AG09309 (cell line): Measurements from ENCODE around the gene SRCIN1.

Source experiments
- DNase-seq: peaks from one replicate; pipeline ENCODE4 v3.0.0-alpha.2; 2010; ENCODE audit warnings: low read depth
- H3K4me3 ChIP-seq: 2 replicates; pipeline ENCODE4 v1.5.1; 2011; ENCODE audit warnings: mild to moderate bottlenecking, low read depth, low read length, moderate library complexity; ENCODE audit not compliant: control insufficient read depth
- CTCF ChIP-seq: IDR thresholded peaks from 2 replicates; pipeline ENCODE4 v1.5.1; 2011; ENCODE audit warnings: mild to moderate bottlenecking, low read depth, low read length, inconsistent platforms; ENCODE audit not compliant: insufficient read depth, control insufficient read depth; ENCODE audit errors: missing control alignments

The SRCIN1 gene

GRCh38 chr17:38567350-38567749 lies 38.4 kb downstream of the SRCIN1 start:
- TF ChIP-seq CTCF: no peak

GRCh38 chr17:38566666-38567031 lies 39.1 kb downstream of the SRCIN1 start:
- H3K4me3 ChIP-seq: no peak overlapping the region
- DNase-seq: no peak
- no peak for TF ChIP-seq CTCF

More at GRCh38 chr17:38567350-38567749, 38.4 kb downstream of the SRCIN1 start:
- DNase-seq: no peak
- no peak overlapping the region for H3K4me3 ChIP-seq

GRCh38 chr17:38565853-38566665 lies 39.7 kb downstream of the SRCIN1 start:
- no peak for TF ChIP-seq CTCF
- no peak for DNase-seq
- no peak overlapping the region for H3K4me3 ChIP-seq

- no peak overlapping the region for H3K4me3 ChIP-seq
- no peak for TF ChIP-seq CTCF
- DNase-seq: no peak
These were observed 40.9 kb downstream of the SRCIN1 start for GRCh38 chr17:38564869-38565268.

- no peak overlapping the region for H3K4me3 ChIP-seq
- no peak for DNase-seq
- no peak for TF ChIP-seq CTCF
These were observed 41.4 kb downstream of the SRCIN1 start for GRCh38 chr17:38564254-38564837.

GRCh38 chr17:38563362-38564253 lies 42.1 kb downstream of the SRCIN1 start:
- no peak for DNase-seq
- H3K4me3 ChIP-seq: no peak overlapping the region

More at GRCh38 chr17:38563362-38564253, 42.1 kb downstream of the SRCIN1 start:
- TF ChIP-seq CTCF: no peak
